ENCODE measurements around the gene TBC1D4. TPM values are rescaled to one million over a fixed set of nuclear protein-coding genes. Genes with fewer than 3 reads are reported as not detected.

The TBC1D4 gene
- total and polyA plus RNA-seq, 9 of the 15 experiments (the other 6 are each of a cell fraction or from before 2014, with no cell fraction given): 2.8 to 12.3 (median 7.0) TPM

DNA sequence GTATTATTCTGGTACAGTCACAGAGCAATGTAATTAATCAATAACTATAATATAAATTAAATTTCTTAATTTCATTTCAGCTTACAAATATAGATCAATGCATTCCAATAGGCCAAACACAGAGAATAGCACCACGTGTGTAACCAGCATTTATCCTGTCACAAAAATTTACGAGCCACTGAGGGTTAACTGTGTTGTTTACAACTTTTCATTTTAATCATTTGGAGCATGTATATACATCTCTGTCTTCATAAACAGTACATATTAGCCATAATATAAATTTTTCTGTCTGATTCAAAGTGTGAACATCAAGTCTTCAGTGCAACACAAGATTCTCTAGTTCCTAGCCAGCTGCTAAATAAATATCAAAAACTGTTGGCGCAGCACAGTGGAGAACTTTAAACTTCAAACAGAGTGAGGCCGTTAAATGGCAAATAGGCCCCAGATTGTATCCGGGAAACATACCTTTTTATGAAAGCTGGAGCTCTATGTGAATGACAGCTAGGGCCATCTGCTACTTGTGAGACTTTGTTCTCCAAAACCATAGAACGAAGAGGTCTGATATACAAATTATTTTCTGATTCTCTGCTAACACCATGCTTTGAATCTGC lies 105.1 kb downstream of the TBC1D4 start:
- intact Hi-C loops (cut with micrococcal nuclease): no loop called here
- DNase-seq (ENCODE audit: extremely low read depth in 1 of 4, low spot score in 3 of 4) (no peak), ATAC-seq (no peak), FAIRE-seq (no peak)
- POLR2A ChIA-PET: no interaction called here
- Histone ChIP-seq H2AFZ (ENCODE audit: low read depth, low read length) (no peak overlapping the region), H3K36me3 (ENCODE audit: control insufficient read depth, insufficient read depth, low read length) (no peaks in the 10 kb centered on the region), H3K4me2 (ENCODE audit: insufficient read depth, low read length) (no peak overlapping the region), H4K20me1 (replicated peaks; ENCODE audit: control insufficient read depth, insufficient read depth, low read length) (no peaks in the 10 kb centered on the region), H3K27ac (ENCODE audit: extremely low read depth, low read depth, low read length) (no peak overlapping the region), H3K4me1 (replicated peaks in 1 of 2; ENCODE audit: control insufficient read depth in 2 of 2, insufficient read depth in 2 of 2, low read length in 2 of 2) (peaks cover 0 to 9% of the 10 kb centered on the region in 2 experiments; a peak in 3 of 5 replicates), H3K79me2 (ENCODE audit: control insufficient read depth, insufficient read depth, low read length) (peaks cover 8% of the 10 kb centered on the region; the same call in 2 of the 3 replicates), H3K9me1 (ENCODE audit: control insufficient read depth, insufficient read depth, low read length) (no peaks in the 10 kb centered on the region), H3K9ac (ENCODE audit: insufficient read depth in 1 of 2, low read depth in 2 of 2, low read length in 2 of 2) (no peak overlapping the region), H3K27me3 (ENCODE audit: control insufficient read depth in 2 of 2, insufficient read depth in 2 of 2, low read length in 2 of 2) (no peaks in the 10 kb centered on the region), H3K9me3 (replicated peaks; ENCODE audit: control insufficient read depth, insufficient read depth, low read depth, low read length) (no peaks in the 10 kb centered on the region), H3K4me3 (no peak overlapping the region)
- CTCF ChIA-PET (ENCODE audit: low intra/inter-chr PET ratio): no interaction called here
- no TSS peak for BruUV-seq (replicated peaks)
- in situ Hi-C loops (cut with MboI): no loop called here
- 33% methylated on average over 6 of the region's 6 CpGs for WGBS (ENCODE audit: insufficient coverage, low coverage, missing lambda C conversion rate)
- no peak for TF ChIP-seq ZNF41 (CRISPR knock-in tag; conservative IDR thresholded peaks at IDR 0.05)
- TF ChIP-seq SLC30A9 (CRISPR knock-in tag; IDR thresholded peaks at IDR 0.05): no peak
- no peak for TF ChIP-seq KDM1A (IDR thresholded peaks at IDR 0.05)
- TF ChIP-seq KAT7 (CRISPR knock-in tag; IDR thresholded peaks at IDR 0.05; ENCODE audit: borderline replicate concordance): no peak
- TF ChIP-seq, protein P1, sequence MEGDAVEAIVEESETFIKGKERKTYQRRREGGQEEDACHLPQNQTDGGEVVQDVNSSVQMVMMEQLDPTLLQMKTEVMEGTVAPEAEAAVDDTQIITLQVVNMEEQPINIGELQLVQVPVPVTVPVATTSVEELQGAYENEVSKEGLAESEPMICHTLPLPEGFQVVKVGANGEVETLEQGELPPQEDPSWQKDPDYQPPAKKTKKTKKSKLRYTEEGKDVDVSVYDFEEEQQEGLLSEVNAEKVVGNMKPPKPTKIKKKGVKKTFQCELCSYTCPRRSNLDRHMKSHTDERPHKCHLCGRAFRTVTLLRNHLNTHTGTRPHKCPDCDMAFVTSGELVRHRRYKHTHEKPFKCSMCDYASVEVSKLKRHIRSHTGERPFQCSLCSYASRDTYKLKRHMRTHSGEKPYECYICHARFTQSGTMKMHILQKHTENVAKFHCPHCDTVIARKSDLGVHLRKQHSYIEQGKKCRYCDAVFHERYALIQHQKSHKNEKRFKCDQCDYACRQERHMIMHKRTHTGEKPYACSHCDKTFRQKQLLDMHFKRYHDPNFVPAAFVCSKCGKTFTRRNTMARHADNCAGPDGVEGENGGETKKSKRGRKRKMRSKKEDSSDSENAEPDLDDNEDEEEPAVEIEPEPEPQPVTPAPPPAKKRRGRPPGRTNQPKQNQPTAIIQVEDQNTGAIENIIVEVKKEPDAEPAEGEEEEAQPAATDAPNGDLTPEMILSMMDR (IDR thresholded peaks at IDR 0.05 in 2 of 3, conservative IDR thresholded peaks at IDR 0.05 in 1 of 3; ENCODE audit: insufficient read depth in 2 of 3, low read depth in 1 of 3, low read length in 3 of 3): no peak
- no peak for TF ChIP-seq ZNF184 (CRISPR knock-in tag; IDR thresholded peaks at IDR 0.05)
- TF ChIP-seq RHOXF2B (CRISPR knock-in tag; conservative IDR thresholded peaks at IDR 0.05): no peak
- no peak for TF ChIP-seq NFIX (CRISPR knock-in tag; IDR thresholded peaks at IDR 0.05; ENCODE audit: low read depth)
- TF ChIP-seq, protein P2, sequence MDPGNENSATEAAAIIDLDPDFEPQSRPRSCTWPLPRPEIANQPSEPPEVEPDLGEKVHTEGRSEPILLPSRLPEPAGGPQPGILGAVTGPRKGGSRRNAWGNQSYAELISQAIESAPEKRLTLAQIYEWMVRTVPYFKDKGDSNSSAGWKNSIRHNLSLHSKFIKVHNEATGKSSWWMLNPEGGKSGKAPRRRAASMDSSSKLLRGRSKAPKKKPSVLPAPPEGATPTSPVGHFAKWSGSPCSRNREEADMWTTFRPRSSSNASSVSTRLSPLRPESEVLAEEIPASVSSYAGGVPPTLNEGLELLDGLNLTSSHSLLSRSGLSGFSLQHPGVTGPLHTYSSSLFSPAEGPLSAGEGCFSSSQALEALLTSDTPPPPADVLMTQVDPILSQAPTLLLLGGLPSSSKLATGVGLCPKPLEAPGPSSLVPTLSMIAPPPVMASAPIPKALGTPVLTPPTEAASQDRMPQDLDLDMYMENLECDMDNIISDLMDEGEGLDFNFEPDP (CRISPR knock-in tag; IDR thresholded peaks at IDR 0.05): no peak
- TF ChIP-seq, protein P3, sequence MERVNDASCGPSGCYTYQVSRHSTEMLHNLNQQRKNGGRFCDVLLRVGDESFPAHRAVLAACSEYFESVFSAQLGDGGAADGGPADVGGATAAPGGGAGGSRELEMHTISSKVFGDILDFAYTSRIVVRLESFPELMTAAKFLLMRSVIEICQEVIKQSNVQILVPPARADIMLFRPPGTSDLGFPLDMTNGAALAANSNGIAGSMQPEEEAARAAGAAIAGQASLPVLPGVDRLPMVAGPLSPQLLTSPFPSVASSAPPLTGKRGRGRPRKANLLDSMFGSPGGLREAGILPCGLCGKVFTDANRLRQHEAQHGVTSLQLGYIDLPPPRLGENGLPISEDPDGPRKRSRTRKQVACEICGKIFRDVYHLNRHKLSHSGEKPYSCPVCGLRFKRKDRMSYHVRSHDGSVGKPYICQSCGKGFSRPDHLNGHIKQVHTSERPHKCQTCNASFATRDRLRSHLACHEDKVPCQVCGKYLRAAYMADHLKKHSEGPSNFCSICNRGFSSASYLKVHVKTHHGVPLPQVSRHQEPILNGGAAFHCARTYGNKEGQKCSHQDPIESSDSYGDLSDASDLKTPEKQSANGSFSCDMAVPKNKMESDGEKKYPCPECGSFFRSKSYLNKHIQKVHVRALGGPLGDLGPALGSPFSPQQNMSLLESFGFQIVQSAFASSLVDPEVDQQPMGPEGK (CRISPR knock-in tag; IDR thresholded peaks at IDR 0.05; ENCODE audit: borderline replicate concordance): no peak
- TF ChIP-seq MTA1 (IDR thresholded peaks at IDR 0.05; ENCODE audit: borderline replicate concordance): no peak
- TF ChIP-seq KLF6 (CRISPR knock-in tag; IDR thresholded peaks at IDR 0.05; ENCODE audit: borderline replicate concordance): no peak
- TF ChIP-seq NUFIP1 (IDR thresholded peaks at IDR 0.05; ENCODE audit: partially characterized antibody): no peak
- TF ChIP-seq TCFL5 (CRISPR knock-in tag; conservative IDR thresholded peaks at IDR 0.05): no peak
- no peak for TF ChIP-seq NR1H2 (CRISPR knock-in tag; IDR thresholded peaks at IDR 0.05)
- no peak for TF ChIP-seq CTBP1 (IDR thresholded peaks at IDR 0.05; ENCODE audit: borderline replicate concordance)
- TF ChIP-seq HCFC1 (IDR thresholded peaks at IDR 0.05; ENCODE audit: low read depth, low read length): no peak

Data from K562 (cell line).